ENCODE data around the gene LGALS4.

Gene LGALS4

GRCh38 chr19:38839816-38840582, 27.3 kb upstream of the LGALS4 start:
- POLR2A ChIA-PET (ENCODE audit: low non-redundant PET), result interaction anchor here (0.5 to 1.0 kb wide), 3 partner anchors 9 to 107 kb away, joined by 3 to 6 read pairs (median 6); no protein-coding TSS in a partner anchor
- TF ChIP-seq, protein P1, sequence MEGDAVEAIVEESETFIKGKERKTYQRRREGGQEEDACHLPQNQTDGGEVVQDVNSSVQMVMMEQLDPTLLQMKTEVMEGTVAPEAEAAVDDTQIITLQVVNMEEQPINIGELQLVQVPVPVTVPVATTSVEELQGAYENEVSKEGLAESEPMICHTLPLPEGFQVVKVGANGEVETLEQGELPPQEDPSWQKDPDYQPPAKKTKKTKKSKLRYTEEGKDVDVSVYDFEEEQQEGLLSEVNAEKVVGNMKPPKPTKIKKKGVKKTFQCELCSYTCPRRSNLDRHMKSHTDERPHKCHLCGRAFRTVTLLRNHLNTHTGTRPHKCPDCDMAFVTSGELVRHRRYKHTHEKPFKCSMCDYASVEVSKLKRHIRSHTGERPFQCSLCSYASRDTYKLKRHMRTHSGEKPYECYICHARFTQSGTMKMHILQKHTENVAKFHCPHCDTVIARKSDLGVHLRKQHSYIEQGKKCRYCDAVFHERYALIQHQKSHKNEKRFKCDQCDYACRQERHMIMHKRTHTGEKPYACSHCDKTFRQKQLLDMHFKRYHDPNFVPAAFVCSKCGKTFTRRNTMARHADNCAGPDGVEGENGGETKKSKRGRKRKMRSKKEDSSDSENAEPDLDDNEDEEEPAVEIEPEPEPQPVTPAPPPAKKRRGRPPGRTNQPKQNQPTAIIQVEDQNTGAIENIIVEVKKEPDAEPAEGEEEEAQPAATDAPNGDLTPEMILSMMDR (conservative IDR thresholded peaks at IDR 0.05; ENCODE audit: low read depth), result no peak
- H3K27ac ChIP-seq, result peak overlapping the region; percentile 91
- DNase-seq (ENCODE audit: low spot score), result no peak
- CTCF ChIA-PET, result interaction anchor here (0.6 to 3.1 kb wide), 3 partner anchors 18 to 106 kb away, joined by 3 to 18 read pairs (median 3); no protein-coding TSS in a partner anchor

- DNase-seq (ENCODE audit: low spot score), result no peak
- CTCF ChIA-PET, result interaction anchor here (0.6 to 3.1 kb wide), 12 partner anchors 10 to 314 kb away, joined by 3 to 18 read pairs (median 4); no protein-coding TSS in a partner anchor
- TF ChIP-seq, protein P1 (conservative IDR thresholded peaks at IDR 0.05; ENCODE audit: low read depth), result no peak
- POLR2A ChIA-PET (ENCODE audit: low non-redundant PET), result interaction anchor here (0.6 kb wide), 2 partner anchors 32 to 124 kb away, joined by 3 to 5 read pairs; no protein-coding TSS in a partner anchor
- peak overlapping the region; percentile 91 for H3K27ac ChIP-seq
Measured at GRCh38 chr19:38838986-38839761, 26.4 kb upstream of the LGALS4 start.

DNA sequence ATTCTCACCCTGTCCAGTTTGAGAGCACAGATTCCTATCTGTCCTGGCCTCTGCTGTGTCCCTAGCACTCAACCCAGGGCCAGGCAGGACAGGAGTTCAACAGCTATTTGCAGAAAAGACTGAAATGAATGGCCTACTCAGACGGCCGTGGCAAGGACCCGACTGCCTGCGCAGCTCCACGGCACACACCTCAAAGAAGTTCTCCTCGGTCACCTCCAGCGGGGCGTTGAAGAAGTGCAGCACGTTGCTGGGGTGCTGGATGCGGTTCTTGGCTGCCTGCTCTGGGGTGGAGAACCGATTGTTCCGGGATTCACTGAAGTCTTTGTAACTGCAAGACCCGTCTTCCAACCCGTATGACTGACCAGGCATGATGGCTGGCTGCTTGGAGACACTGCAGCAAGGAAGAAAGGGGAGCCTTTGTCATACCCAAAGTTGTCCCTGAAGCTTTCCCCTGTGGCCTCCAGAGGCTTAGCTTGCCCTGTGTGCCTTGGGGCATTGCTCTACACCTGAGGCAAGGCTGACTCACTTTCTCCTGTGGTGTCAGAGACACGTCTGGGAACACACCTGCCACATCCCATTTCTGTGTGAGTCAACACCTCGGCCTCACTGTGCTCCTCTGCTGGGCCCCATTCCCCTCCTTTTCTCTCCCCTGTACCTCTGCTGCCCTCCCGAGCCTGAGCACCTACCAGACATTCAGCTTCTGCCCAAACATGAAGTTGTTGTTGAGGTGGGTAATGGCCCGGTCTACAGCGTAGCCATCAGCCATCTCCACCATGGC, 25.7 kb upstream of the LGALS4 start:
- TF ChIP-seq, protein P1 (conservative IDR thresholded peaks at IDR 0.05; ENCODE audit: low read depth), result no peak
- ChIA-PET POLR2A (ENCODE audit: low non-redundant PET) (interaction anchor here (0.6 to 1.1 kb wide), 3 partner anchors 10 to 123 kb away, joined by 3 to 5 read pairs (median 5); no protein-coding TSS in a partner anchor), CTCF (interaction anchor here (0.6 to 3.1 kb wide), 17 partner anchors 11 to 313 kb away, joined by 3 to 18 read pairs (median 4); no protein-coding TSS in a partner anchor)
- peak overlapping the region; percentile 91 for H3K27ac ChIP-seq
- peak; percentile 88 for DNase-seq (ENCODE audit: low spot score)

GRCh38 chr19:38837656-38838121, 24.9 kb upstream of the LGALS4 start:
- ChIA-PET POLR2A (ENCODE audit: low non-redundant PET) (interaction anchor here (1.1 kb wide), 1 partner anchor 11 kb away, joined by 5 read pairs; no protein-coding TSS in a partner anchor), CTCF (interaction anchor here (0.6 to 3.1 kb wide), 8 partner anchors 38 to 209 kb away, joined by 3 to 18 read pairs (median 4); no protein-coding TSS in a partner anchor)
- peak overlapping the region; percentile 91 for H3K27ac ChIP-seq
- peak; percentile 51 for DNase-seq (ENCODE audit: low spot score)
- TF ChIP-seq, protein P1 (conservative IDR thresholded peaks at IDR 0.05; ENCODE audit: low read depth), result no peak

DNA sequence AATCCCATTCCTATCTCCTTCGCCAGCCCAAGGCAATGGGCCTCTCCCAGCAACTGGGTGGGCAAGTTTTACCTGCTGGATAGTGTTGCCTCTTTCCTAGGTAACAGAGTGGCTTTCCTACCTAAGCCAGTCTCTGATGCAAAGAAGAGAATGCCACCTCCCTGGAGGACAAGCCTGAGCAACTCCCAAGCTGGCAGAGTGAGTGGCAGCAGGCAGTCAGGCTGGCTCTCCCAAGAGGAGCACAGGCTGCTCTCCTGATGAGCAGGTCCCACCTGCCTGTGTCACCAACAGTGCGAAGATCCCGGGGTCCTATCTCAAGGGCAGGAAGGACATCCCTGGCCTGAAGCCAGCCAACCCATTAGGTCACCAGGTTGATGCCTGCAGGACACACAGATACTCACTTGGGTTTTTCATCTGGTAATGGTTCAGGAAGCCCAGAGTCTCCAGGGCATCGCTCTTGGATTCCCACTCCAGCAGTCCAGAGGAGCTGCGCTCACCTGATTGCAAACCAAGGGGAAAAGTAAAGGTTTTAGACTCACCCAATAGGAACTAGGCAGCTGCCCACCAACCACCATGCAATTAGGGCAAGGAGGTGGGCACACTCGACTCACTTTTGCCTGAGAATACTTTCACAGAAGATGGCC, 24.4 kb upstream of the LGALS4 start:
- DNase-seq (ENCODE audit: low spot score), result no peak
- TF ChIP-seq, protein P1 (conservative IDR thresholded peaks at IDR 0.05; ENCODE audit: low read depth), result no peak
- ChIA-PET CTCF (interaction anchor here (0.9 to 3.1 kb wide), 3 partner anchors 103 to 201 kb away, joined by 3 to 18 read pairs (median 3); no protein-coding TSS in a partner anchor), POLR2A (ENCODE audit: low non-redundant PET) (no interaction called here)
- peak overlapping the region; percentile 91 for H3K27ac ChIP-seq
